ENCODE data around the gene DLX2. TPM values are rescaled to one million over a fixed set of nuclear protein-coding genes. Genes with fewer than 3 reads are reported as not detected.

Gene DLX2
- total RNA-seq, 2 donors from 2014 or later: not detected

- Histone ChIP-seq H3K27ac (no peak overlapping the region), H3K27me3 (peaks cover 0 to 75% of the 10 kb centered on the region in 2 donors), H3K4me3 (no peak overlapping the region), H3K4me1 (peaks cover 48% of the 10 kb centered on the region), H3K36me3 (replicated peaks in 1 of 2; ENCODE audit: insufficient read depth in 1 of 2, low read depth in 2 of 2) (no peaks in the 10 kb centered on the region), H3K9me3 (no peaks in the 10 kb centered on the region)
- whole genome bisulfite sequencing, 2 donors: 9 to 17% methylated on average over 23 of the region's 23 CpGs
- no peak for DNase-seq
- ATAC-seq: no peak
- no peak for TF ChIP-seq CTCF (IDR thresholded peaks at IDR 0.05)
- no peak for TF ChIP-seq POLR2A (IDR thresholded peaks at IDR 0.05)
- intact Hi-C loops (cut with DNase I): no loop called here
Observed at GRCh38 chr2:172083628-172084394, 18.9 kb downstream of the DLX2 start.

GRCh38 chr2:172082944-172083627, 19.6 kb downstream of the DLX2 start:
- no peaks in the 10 kb centered on the region for H3K36me3 ChIP-seq (replicated peaks in 1 of 2; ENCODE audit: insufficient read depth in 1 of 2, low read depth in 2 of 2)
- intact Hi-C loops (cut with DNase I): no loop called here
- peaks cover 0 to 68% of the 10 kb centered on the region in 2 donors for H3K27me3 ChIP-seq
- no peak overlapping the region for H3K4me3 ChIP-seq
- ATAC-seq (no peak), DNase-seq (no peak)
- H3K4me1 ChIP-seq: peaks cover 44% of the 10 kb centered on the region
- WGBS, 2 donors: 13 to 26% methylated on average over 25 to 42 of the region's 42 CpGs
- TF ChIP-seq CTCF (IDR thresholded peaks at IDR 0.05) (no peak), POLR2A (IDR thresholded peaks at IDR 0.05) (no peak)
- H3K27ac ChIP-seq: no peak overlapping the region
- no peaks in the 10 kb centered on the region for H3K9me3 ChIP-seq

- no peak for ATAC-seq
- 15 to 24% methylated on average over 14 of the region's 14 CpGs for WGBS, 2 donors
- H3K9me3 ChIP-seq: no peaks in the 10 kb centered on the region
Observed at GRCh38 chr2:172082105-172082943, 20.4 kb downstream of the DLX2 start.

GRCh38 chr2:172081221-172082022, 21.3 kb downstream of the DLX2 start:
- no peak for TF ChIP-seq POLR2A (IDR thresholded peaks at IDR 0.05)
- TF ChIP-seq CTCF (IDR thresholded peaks at IDR 0.05): no peak
- Histone ChIP-seq H3K27me3 (peaks cover 0 to 51% of the 10 kb centered on the region in 2 donors), H3K4me3 (no peak overlapping the region), H3K4me1 (peaks cover 33% of the 10 kb centered on the region), H3K9me3 (no peaks in the 10 kb centered on the region), H3K27ac (no peak overlapping the region), H3K36me3 (replicated peaks in 1 of 2; ENCODE audit: insufficient read depth in 1 of 2, low read depth in 2 of 2) (no peaks in the 10 kb centered on the region)
- intact Hi-C loops (cut with DNase I): no loop called here
- WGBS, 2 donors: 9 to 18% methylated on average over 17 to 33 of the region's 36 CpGs
- ATAC-seq: no peak
- DNase-seq: no peak

More at GRCh38 chr2:172082105-172082943, 20.4 kb downstream of the DLX2 start:
- H3K27me3 ChIP-seq: peaks cover 0 to 60% of the 10 kb centered on the region in 2 donors
- peaks cover 42% of the 10 kb centered on the region for H3K4me1 ChIP-seq
- no peak for TF ChIP-seq POLR2A (IDR thresholded peaks at IDR 0.05)
- H3K36me3 ChIP-seq (replicated peaks in 1 of 2; ENCODE audit: insufficient read depth in 1 of 2, low read depth in 2 of 2): no peaks in the 10 kb centered on the region
- H3K27ac ChIP-seq: no peak overlapping the region
- DNase-seq: no peak
- intact Hi-C loops (cut with DNase I): no loop called here
- H3K4me3 ChIP-seq: no peak overlapping the region
